ENCODE measurements around the gene UBXN10. TPM values are rescaled to one million over a fixed set of nuclear protein-coding genes. Genes with fewer than 3 reads are reported as not detected.

The UBXN10 gene
- total RNA-seq, 1 donor from 2014 or later = 0.49 TPM

DNA sequence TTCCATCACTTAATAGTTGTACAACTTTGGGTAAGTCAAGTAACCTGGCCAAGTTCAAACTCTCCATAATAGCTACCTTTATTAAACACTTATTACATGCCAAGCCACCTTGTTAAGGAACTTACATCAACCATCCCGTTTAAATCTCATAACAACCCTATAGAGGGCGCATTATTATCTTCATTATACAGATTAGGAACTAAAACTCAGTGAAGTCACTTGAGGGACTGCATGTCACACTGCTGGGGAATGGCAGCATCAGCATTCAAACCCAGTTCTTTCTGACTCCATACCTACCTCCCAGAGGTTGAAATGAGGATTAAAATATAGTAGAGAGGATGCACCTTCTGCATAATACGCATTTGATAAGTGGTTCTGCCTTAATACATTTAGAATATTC, 47.5 kb downstream of the UBXN10 start:
- no peak overlapping the region for H3K27ac Mint-ChIP-seq (ENCODE audit: unreplicated experiment)
- TF ChIP-seq, protein P1, sequence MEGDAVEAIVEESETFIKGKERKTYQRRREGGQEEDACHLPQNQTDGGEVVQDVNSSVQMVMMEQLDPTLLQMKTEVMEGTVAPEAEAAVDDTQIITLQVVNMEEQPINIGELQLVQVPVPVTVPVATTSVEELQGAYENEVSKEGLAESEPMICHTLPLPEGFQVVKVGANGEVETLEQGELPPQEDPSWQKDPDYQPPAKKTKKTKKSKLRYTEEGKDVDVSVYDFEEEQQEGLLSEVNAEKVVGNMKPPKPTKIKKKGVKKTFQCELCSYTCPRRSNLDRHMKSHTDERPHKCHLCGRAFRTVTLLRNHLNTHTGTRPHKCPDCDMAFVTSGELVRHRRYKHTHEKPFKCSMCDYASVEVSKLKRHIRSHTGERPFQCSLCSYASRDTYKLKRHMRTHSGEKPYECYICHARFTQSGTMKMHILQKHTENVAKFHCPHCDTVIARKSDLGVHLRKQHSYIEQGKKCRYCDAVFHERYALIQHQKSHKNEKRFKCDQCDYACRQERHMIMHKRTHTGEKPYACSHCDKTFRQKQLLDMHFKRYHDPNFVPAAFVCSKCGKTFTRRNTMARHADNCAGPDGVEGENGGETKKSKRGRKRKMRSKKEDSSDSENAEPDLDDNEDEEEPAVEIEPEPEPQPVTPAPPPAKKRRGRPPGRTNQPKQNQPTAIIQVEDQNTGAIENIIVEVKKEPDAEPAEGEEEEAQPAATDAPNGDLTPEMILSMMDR (IDR thresholded peaks at IDR 0.05; ENCODE audit: partially characterized antibody, unreplicated experiment) = peak; percentile 60
- no peak for DNase-seq
- H3K4me3 Mint-ChIP-seq (ENCODE audit: unreplicated experiment) = no peak overlapping the region
- H3K36me3 Mint-ChIP-seq (ENCODE audit: unreplicated experiment) = no peaks in the 10 kb centered on the region
- H3K9me3 Mint-ChIP-seq (ENCODE audit: unreplicated experiment) = peaks cover 8% of the 10 kb centered on the region
- peaks cover 5% of the 10 kb centered on the region for H3K27me3 Mint-ChIP-seq (ENCODE audit: unreplicated experiment)
- peaks cover 16% of the 10 kb centered on the region for H3K4me1 Mint-ChIP-seq (ENCODE audit: low read depth, unreplicated experiment)

DNA sequence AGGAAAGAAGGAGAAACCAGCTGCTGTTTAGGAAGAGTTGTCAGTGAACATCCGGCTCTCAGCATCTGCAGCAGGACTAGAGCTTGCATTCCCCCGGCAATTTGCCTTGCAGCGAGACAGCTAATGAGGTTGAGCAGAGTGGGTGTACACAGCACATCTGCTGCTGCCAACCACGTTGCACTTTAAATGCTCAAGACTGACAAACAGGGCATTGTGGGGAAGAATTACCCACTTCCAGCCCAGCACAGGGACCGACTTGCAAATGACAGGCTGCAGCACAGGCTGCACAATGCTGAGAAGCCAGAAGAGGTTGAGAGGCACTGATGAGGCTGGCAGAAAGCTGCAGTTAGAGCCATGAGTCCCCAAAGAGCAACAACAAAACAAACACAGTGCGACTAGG, 48.0 kb downstream of the UBXN10 start:
- TF ChIP-seq, protein P1 (IDR thresholded peaks at IDR 0.05; ENCODE audit: partially characterized antibody, unreplicated experiment) = no peak
- Mint-ChIP-seq H3K36me3 (ENCODE audit: unreplicated experiment) (no peaks in the 10 kb centered on the region), H3K27ac (ENCODE audit: unreplicated experiment) (peak overlapping the region; percentile 60), H3K9me3 (ENCODE audit: unreplicated experiment) (peaks cover 8% of the 10 kb centered on the region), H3K4me1 (ENCODE audit: low read depth, unreplicated experiment) (peaks cover 16% of the 10 kb centered on the region), H3K4me3 (ENCODE audit: unreplicated experiment) (peak overlapping the region; percentile 63), H3K27me3 (ENCODE audit: unreplicated experiment) (peaks cover 4% of the 10 kb centered on the region)
- DNase-seq = peak; percentile 32

DNA sequence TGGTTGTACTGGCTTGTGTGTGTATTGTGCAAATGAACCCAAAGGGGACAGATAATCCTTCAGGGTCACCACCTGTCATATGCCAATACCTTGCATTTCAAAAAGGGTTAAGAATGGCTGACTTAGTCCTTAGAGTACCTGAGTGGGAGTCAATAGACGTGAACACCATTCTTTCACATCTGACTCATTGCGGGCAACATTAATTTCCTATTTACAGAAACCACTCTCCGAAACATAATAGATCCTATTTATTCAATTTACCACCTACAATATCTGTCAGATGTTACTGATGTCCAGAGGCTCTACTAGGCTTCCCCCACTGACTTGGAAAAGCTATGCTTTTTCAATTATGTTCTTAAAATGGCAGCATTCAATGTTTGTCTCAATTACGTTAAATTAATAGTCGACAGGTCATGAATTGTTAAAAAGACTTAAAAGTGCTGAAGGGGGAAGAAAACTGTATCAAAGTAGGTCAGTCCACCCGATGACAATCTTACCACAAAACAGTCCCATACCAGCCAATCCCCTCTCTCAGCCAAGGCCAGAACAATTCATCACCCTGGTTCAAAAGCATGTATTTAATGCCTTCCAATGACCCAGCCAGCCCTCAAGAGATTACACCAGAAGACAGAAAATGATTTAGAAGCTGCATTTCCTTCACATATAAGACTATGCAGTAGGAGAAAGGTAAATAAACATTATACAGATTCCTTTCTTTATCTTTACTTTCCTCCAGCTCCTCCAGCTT, 49.1 kb downstream of the UBXN10 start:
- peaks cover 2% of the 10 kb centered on the region for H3K27me3 Mint-ChIP-seq (ENCODE audit: unreplicated experiment)
- H3K4me1 Mint-ChIP-seq (ENCODE audit: low read depth, unreplicated experiment) = peaks cover 16% of the 10 kb centered on the region
- H3K36me3 Mint-ChIP-seq (ENCODE audit: unreplicated experiment) = no peaks in the 10 kb centered on the region
- peaks cover 6% of the 10 kb centered on the region for H3K9me3 Mint-ChIP-seq (ENCODE audit: unreplicated experiment)
- no peak overlapping the region for H3K27ac Mint-ChIP-seq (ENCODE audit: unreplicated experiment)
- no peak overlapping the region for H3K4me3 Mint-ChIP-seq (ENCODE audit: unreplicated experiment)
- TF ChIP-seq, protein P1 (IDR thresholded peaks at IDR 0.05; ENCODE audit: partially characterized antibody, unreplicated experiment) = no peak
- DNase-seq = no peak

DNA sequence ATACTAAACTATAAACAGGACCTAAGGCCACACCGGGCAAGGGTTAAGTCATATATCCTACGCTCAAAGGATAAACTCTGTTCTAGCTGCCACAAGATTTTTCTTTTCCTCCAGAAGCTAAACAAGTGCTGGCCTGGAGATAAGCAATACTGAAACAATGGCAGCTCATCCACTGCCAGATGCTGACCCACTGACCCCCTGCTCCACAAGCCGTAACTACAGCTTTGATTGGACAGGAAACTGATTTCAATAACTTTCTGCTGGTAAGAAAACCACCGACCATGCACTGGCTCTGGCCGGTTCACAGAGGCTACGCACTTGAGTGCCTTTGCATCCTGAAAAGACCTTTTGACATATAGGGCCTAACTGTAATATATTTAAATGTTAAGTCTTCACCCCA, 51.8 kb downstream of the UBXN10 start:
- DNase-seq = no peak
- Mint-ChIP-seq H3K9me3 (ENCODE audit: unreplicated experiment) (peaks cover 1% of the 10 kb centered on the region), H3K27me3 (ENCODE audit: unreplicated experiment) (no peaks in the 10 kb centered on the region), H3K27ac (ENCODE audit: unreplicated experiment) (no peak overlapping the region), H3K4me3 (ENCODE audit: unreplicated experiment) (no peak overlapping the region), H3K4me1 (ENCODE audit: low read depth, unreplicated experiment) (peaks cover 16% of the 10 kb centered on the region), H3K36me3 (ENCODE audit: unreplicated experiment) (no peaks in the 10 kb centered on the region)
- TF ChIP-seq, protein P1 (IDR thresholded peaks at IDR 0.05; ENCODE audit: partially characterized antibody, unreplicated experiment) = no peak

DNA sequence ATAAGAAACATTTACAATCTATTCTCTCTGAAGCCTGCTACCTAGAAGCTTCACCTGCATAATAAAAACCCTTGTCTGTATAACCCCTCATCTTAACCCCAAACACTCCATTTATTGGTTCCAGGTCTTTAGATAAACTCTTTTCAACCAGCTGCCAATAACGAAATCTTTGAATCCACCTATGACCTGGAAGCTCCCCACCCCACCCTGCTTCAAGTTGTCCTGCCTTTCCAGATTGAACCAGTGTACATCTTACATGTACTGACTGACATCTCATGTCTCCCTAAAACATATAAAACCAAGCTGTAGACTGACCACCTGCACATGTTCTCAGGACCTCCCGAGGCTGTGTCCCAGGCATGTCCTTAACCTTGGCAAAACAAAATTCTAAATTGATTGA, 54.1 kb downstream of the UBXN10 start:
- H3K9me3 Mint-ChIP-seq (ENCODE audit: unreplicated experiment) = no peaks in the 10 kb centered on the region
- no peak for DNase-seq
- no peak overlapping the region for H3K27ac Mint-ChIP-seq (ENCODE audit: unreplicated experiment)
- no peaks in the 10 kb centered on the region for H3K4me1 Mint-ChIP-seq (ENCODE audit: low read depth, unreplicated experiment)
- TF ChIP-seq, protein P1 (IDR thresholded peaks at IDR 0.05; ENCODE audit: partially characterized antibody, unreplicated experiment) = no peak
- H3K4me3 Mint-ChIP-seq (ENCODE audit: unreplicated experiment) = no peak overlapping the region
- peaks cover 2% of the 10 kb centered on the region for H3K27me3 Mint-ChIP-seq (ENCODE audit: unreplicated experiment)
- H3K36me3 Mint-ChIP-seq (ENCODE audit: unreplicated experiment) = no peaks in the 10 kb centered on the region
